Measurements from ENCODE around the gene CERS6. TPM values are rescaled to one million over a fixed set of nuclear protein-coding genes. Genes with fewer than 3 reads are reported as not detected.
"Not testable (repeated sequence)": the region's sequence is repeated elsewhere in the genome, so short reads cannot be mapped to it uniquely, and the experiment has no call there.

Gene CERS6
- total RNA-seq, 1 donor from 2014 or later = 10.9 TPM

GRCh38 chr2:168655207-168655606 is 199.1 kb downstream of the CERS6 start:
- no peak overlapping the region for H3K27ac ChIP-seq
- intact Hi-C loops (cut with DNase I) = no loop called here

DNA sequence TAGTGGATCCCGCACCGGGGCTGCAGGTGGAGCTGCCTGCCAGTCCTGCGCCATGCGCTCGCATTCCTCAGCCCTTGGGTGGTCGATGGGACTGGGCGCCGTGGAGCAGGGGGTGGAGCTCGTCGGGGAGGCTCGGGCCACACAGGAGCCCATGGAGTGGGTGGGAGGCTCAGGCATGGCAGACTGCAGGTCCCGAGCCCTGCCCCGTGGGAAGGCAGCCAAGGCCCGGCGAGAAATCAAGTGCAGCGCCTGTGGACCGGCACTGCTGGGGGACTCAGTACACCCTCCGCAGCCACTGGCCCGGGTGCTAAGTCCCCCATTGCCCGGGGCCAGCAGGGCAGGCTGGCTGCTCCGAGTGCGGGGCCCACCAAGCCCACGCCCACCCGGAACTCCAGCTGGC is 201.3 kb downstream of the CERS6 start:
- H3K9me3 ChIP-seq; intact Hi-C loops (cut with DNase I); H3K27ac ChIP-seq; H3K27me3 ChIP-seq; H3K4me1 ChIP-seq; H3K4me3 ChIP-seq; DNase-seq (ENCODE audit: low spot score in 2 of 2); H3K36me3 ChIP-seq: not testable (repeated sequence)

More at GRCh38 chr2:168655207-168655606, 199.1 kb downstream of the CERS6 start:
- no peak for DNase-seq (ENCODE audit: low spot score in 2 of 2)
- H3K9me3 ChIP-seq = no peaks in the 10 kb centered on the region
- H3K4me3 ChIP-seq = no peak overlapping the region
- TF ChIP-seq, protein P1, sequence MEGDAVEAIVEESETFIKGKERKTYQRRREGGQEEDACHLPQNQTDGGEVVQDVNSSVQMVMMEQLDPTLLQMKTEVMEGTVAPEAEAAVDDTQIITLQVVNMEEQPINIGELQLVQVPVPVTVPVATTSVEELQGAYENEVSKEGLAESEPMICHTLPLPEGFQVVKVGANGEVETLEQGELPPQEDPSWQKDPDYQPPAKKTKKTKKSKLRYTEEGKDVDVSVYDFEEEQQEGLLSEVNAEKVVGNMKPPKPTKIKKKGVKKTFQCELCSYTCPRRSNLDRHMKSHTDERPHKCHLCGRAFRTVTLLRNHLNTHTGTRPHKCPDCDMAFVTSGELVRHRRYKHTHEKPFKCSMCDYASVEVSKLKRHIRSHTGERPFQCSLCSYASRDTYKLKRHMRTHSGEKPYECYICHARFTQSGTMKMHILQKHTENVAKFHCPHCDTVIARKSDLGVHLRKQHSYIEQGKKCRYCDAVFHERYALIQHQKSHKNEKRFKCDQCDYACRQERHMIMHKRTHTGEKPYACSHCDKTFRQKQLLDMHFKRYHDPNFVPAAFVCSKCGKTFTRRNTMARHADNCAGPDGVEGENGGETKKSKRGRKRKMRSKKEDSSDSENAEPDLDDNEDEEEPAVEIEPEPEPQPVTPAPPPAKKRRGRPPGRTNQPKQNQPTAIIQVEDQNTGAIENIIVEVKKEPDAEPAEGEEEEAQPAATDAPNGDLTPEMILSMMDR (IDR thresholded peaks at IDR 0.05) = no peak
- no peaks in the 10 kb centered on the region for H3K27me3 ChIP-seq
- no peaks in the 10 kb centered on the region for H3K4me1 ChIP-seq
- no peaks in the 10 kb centered on the region for H3K36me3 ChIP-seq

DNA sequence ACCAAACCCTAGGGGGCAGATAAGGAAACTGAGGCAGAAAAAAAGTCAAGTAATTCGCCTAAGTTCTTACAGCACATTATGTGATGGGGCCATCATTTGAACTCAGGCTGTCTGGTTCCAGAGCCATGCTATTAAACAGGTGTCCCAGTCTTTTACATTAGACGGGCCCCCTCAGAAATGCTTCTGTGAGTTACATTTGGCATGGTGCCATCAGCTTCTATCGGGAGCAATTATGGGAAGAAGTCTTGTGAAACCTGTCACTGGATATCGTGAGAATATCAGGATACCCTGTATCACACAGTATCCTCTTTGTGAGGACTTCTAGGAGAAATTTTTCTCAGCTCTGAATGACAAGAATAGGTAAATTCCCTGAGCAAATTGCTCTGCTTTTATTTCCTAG is 202.6 kb downstream of the CERS6 start:
- Histone ChIP-seq H3K9me3 (no peaks in the 10 kb centered on the region), H3K36me3 (no peaks in the 10 kb centered on the region), H3K27me3 (no peaks in the 10 kb centered on the region), H3K4me3 (no peak overlapping the region), H3K4me1 (no peaks in the 10 kb centered on the region), H3K27ac (no peak overlapping the region)
- TF ChIP-seq, protein P1 (IDR thresholded peaks at IDR 0.05) = no peak
- intact Hi-C loops (cut with DNase I) = no loop called here
- no peak for DNase-seq (ENCODE audit: low spot score in 2 of 2)

DNA sequence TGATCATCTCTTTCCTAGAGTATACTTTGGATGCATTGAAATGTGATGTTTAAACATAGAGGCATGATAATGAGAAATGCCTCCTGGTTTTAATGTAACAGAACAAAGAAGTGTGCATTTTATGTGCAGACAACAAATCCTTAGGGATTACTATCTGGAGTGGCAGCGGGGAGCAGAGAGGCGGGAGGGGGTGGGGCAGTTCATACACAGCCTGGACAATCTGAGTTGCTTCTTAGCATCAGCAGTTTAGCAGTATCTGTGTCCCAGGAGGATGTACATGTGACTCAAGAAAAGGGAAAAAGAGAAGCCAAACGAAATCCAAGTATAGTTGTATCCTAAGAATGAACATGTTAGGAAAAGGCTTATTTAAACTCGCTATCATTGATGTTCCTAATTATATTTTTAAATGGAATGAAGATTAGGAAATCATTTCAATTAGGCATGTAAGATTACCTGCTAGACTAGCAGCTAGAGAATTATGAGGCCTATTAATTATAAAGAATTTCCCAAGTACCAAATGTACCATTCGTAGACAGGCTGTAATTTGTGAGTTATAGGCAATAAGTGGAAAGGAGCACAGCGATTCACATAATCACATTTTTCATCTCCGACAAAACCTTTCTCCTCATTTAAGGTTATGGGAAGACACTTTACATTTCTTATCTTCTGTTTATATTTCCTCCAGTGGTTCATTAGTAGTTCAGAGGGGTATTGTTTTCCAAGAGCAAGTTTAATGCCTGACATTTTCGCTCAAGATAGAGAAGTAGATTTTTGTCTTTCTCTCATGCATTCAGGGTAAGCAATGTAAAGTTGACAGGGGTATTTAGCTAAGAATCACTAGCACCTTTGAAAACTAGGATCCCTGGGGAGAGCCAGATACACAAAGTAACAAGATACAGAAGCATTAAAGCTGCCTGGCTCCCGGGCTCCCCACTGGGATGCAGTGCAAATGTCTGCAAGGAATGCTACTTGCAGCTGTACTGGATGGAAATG is 205.1 kb downstream of the CERS6 start:
- TF ChIP-seq, protein P1 (IDR thresholded peaks at IDR 0.05) = no peak
- H3K27ac ChIP-seq = no peak overlapping the region

GRCh38 chr2:168661863-168662256 is 205.8 kb downstream of the CERS6 start:
- DNase-seq (ENCODE audit: low spot score in 2 of 2) = no peak
- Histone ChIP-seq H3K36me3 (no peaks in the 10 kb centered on the region), H3K9me3 (no peaks in the 10 kb centered on the region), H3K27me3 (no peaks in the 10 kb centered on the region), H3K4me1 (no peaks in the 10 kb centered on the region), H3K4me3 (no peak overlapping the region), H3K27ac (no peak overlapping the region)
- TF ChIP-seq, protein P1 (IDR thresholded peaks at IDR 0.05) = no peak
- intact Hi-C loops (cut with DNase I) = no loop called here

More for the DNA sequence above, 205.1 kb downstream of the CERS6 start:
- Histone ChIP-seq H3K27me3 (no peaks in the 10 kb centered on the region), H3K4me3 (no peak overlapping the region), H3K36me3 (no peaks in the 10 kb centered on the region), H3K4me1 (no peaks in the 10 kb centered on the region), H3K9me3 (no peaks in the 10 kb centered on the region)
- intact Hi-C loops (cut with DNase I) = no loop called here
- DNase-seq (ENCODE audit: low spot score in 2 of 2) = no peak

DNA sequence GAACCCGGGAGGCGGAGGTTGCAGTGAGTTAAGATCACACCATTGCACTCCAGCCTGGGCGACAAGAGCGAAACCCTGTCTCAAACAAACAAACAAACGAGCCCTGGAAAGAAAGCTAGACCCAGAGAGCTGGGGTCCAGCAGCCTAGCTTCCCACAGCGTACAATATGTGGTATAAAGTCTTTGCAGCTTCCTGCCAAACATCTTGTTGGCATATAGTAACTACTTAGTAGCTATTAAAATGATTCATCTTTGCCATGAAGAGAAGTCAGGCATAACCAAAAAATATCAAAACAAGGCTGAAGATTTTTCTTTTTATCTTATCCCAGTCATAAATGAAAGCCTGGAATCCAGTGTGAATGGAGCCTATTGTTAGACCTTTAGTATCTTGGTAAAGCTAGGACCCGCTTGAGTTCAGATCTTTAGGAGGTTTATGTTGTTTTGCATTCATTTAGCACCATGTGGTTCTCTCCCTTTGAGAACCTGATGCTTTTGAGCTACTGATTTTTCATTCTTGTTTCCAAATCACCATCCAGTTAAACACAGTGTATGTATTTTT is 206.7 kb downstream of the CERS6 start:
- no peak for DNase-seq (ENCODE audit: low spot score in 2 of 2)
- H3K9me3 ChIP-seq = no peaks in the 10 kb centered on the region
- H3K27me3 ChIP-seq = no peaks in the 10 kb centered on the region
- TF ChIP-seq, protein P1 (IDR thresholded peaks at IDR 0.05) = no peak
- H3K27ac ChIP-seq = no peak overlapping the region
- no peak overlapping the region for H3K4me3 ChIP-seq
- H3K4me1 ChIP-seq = no peaks in the 10 kb centered on the region
- no peaks in the 10 kb centered on the region for H3K36me3 ChIP-seq
- intact Hi-C loops (cut with DNase I) = no loop called here
